Spleen (tissue), 7 donors: ENCODE data around the gene MAMDC4.

Source experiments
- POLR2A ChIP-seq, 3 donors: fragments of 450-650 bp; IDR thresholded peaks; one replicate each; pipeline ENCODE4 v1.5.1; 2017; ENCODE audit warnings: antibody characterized with exemption in 3 of 3, mild to moderate bottlenecking in 1 of 3
- POLR2AphosphoS5 ChIP-seq, 3 donors: sonication (generic); formaldehyde crosslinking; IDR thresholded peaks; one replicate each; pipeline ENCODE4 v1.5.1; 2017; ENCODE audit warnings: antibody characterized with exemption in 3 of 3
- TF ChIP-seq, protein P1 (sequence below), 11 experiments: fragments of 200-600 bp in 7 of 11; fragments of 450-650 bp in 4 of 11; sonication (generic) in 4 of 11; IDR thresholded peaks in 8 of 11; conservative IDR thresholded peaks in 3 of 11; 1 replicate in 7 of 11; 2 replicates in 4 of 11; pipeline versions ENCODE4 v1.4.0 to v1.8.0; 2016 to 2021; ENCODE audit warnings: antibody characterized with exemption in 11 of 11, inconsistent platforms in 4 of 11, mild to moderate bottlenecking in 1 of 11
- donor health status: DM: no; HTN: no; CAD: no; lungs with moderate emphysema.
- donor health status: DM: no; HTN: no; CAD: no.
- donor health status: DM: no; HTN: no; CAD: no.

DNA sequence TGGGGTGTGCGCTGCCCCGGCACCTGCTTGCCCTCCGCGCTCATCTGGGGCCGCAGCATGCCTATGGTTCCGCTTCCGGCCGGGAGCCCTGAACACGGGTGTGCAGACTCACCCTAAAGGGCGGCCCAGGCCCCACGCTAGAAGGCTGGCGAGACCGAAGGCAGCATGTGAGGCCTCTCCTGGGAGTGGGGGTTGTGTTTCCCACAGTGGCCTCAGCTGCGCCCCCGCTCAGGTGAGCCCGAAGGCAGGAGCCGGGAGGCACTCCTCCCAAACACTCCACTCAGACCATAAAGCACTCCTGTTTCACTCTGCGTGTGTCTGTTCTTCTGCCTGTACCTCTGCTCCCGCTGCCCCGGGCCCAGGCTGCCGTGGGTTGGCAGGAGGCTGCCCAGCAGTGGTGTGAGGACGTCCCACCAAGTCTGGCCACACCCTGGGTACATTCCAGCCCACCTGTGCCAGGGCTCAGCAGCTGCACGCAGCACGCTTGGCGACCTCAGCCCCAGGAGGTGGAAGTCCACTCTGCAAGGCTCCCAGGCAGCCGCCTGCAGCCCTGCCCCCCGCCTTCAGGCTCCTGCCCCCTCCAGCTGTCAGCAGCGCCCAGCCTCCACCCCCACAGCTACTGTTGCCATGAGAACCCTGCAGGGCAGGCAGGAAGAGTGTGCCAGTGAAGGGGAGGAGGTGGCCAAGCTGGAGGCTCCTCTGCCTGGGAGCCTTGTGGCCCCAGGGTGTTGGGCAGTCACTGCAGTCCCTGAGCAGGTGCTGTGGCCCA lies 11.1 kb upstream of the MAMDC4 start:
- TF ChIP-seq, protein P1, sequence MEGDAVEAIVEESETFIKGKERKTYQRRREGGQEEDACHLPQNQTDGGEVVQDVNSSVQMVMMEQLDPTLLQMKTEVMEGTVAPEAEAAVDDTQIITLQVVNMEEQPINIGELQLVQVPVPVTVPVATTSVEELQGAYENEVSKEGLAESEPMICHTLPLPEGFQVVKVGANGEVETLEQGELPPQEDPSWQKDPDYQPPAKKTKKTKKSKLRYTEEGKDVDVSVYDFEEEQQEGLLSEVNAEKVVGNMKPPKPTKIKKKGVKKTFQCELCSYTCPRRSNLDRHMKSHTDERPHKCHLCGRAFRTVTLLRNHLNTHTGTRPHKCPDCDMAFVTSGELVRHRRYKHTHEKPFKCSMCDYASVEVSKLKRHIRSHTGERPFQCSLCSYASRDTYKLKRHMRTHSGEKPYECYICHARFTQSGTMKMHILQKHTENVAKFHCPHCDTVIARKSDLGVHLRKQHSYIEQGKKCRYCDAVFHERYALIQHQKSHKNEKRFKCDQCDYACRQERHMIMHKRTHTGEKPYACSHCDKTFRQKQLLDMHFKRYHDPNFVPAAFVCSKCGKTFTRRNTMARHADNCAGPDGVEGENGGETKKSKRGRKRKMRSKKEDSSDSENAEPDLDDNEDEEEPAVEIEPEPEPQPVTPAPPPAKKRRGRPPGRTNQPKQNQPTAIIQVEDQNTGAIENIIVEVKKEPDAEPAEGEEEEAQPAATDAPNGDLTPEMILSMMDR (IDR thresholded peaks at IDR 0.05 in 8 of 11, conservative IDR thresholded peaks at IDR 0.05 in 3 of 11) = no peak
- TF ChIP-seq POLR2A (IDR thresholded peaks at IDR 0.05) (no peak), POLR2AphosphoS5 (IDR thresholded peaks at IDR 0.05) (peak in 2 of 3 donors; percentile 28 to 33)
